Brain microvascular endothelial cell (primary cell): ENCODE measurements around the gene VWA2.

Experiments
- DNase-seq: peaks from one replicate; pipeline ENCODE4 v3.0.0-alpha.2; 2020
- H3K27ac ChIP-seq: fragments of 250-450 bp; sonication (Bioruptor Pico); 2 replicates; pipeline ENCODE4 v1.5.1; 2020; ENCODE audit warnings: mild to moderate bottlenecking, moderate library complexity
- H3K27me3 ChIP-seq: fragments of 250-450 bp; sonication (Bioruptor Pico); replicated peaks from 2 replicates; pipeline ENCODE4 v1.5.1; 2020; ENCODE audit warnings: mild to moderate bottlenecking
- H3K36me3 ChIP-seq: fragments of 250-450 bp; sonication (Bioruptor Pico); replicated peaks from 2 replicates; pipeline ENCODE4 v1.5.1; 2020; ENCODE audit warnings: mild to moderate bottlenecking
- H3K4me3 ChIP-seq: 2 replicates; pipeline ENCODE4 v1.5.1; 2011; ENCODE audit warnings: low read depth, mild to moderate bottlenecking, control low read depth, low read length, moderate library complexity
- CTCF ChIP-seq: IDR thresholded peaks from 2 replicates; pipeline ENCODE4 v1.5.1; 2011; ENCODE audit warnings: low read depth, mild to moderate bottlenecking, moderate library complexity, low read length, control low read depth, inconsistent platforms; ENCODE audit errors: missing control alignments
- in situ Hi-C: cut with HindIII; loops from 2 replicates; pipeline ENCODE4 v1.10.0; 2017; ENCODE audit warnings: low sequenced_read_pairs, low pct_ligation_motif_present

The VWA2 gene

GRCh38 chr10:114221235-114221634, 17.8 kb upstream of the VWA2 start:
- in situ Hi-C loops: no loop called here
- TF ChIP-seq CTCF: no peak
- no peaks in the 10 kb centered on the region for H3K36me3 ChIP-seq
- no peak for DNase-seq
- peaks cover 4% of the 10 kb centered on the region for H3K27me3 ChIP-seq
- no peak overlapping the region for H3K27ac ChIP-seq
- H3K4me3 ChIP-seq: no peak overlapping the region

GRCh38 chr10:114223066-114223465, 16.0 kb upstream of the VWA2 start:
- H3K27me3 ChIP-seq: peaks cover 4% of the 10 kb centered on the region
- in situ Hi-C loops: no loop called here
- H3K4me3 ChIP-seq: no peak overlapping the region
- DNase-seq: no peak
- no peaks in the 10 kb centered on the region for H3K36me3 ChIP-seq
- H3K27ac ChIP-seq: no peak overlapping the region
- TF ChIP-seq CTCF: no peak

- no peaks in the 10 kb centered on the region for H3K36me3 ChIP-seq
- H3K4me3 ChIP-seq: no peak overlapping the region
- TF ChIP-seq CTCF: no peak
- DNase-seq: no peak
- H3K27me3 ChIP-seq: peaks cover 3% of the 10 kb centered on the region
- no peak overlapping the region for H3K27ac ChIP-seq
- in situ Hi-C loops: no loop called here
These were observed 10.9 kb upstream of the VWA2 start for GRCh38 chr10:114228156-114228555.

- Histone ChIP-seq H3K4me3 (no peak overlapping the region), H3K36me3 (no peaks in the 10 kb centered on the region), H3K27me3 (peaks cover 2% of the 10 kb centered on the region), H3K27ac (no peak overlapping the region)
- TF ChIP-seq CTCF: no peak
- in situ Hi-C loops: no loop called here
- DNase-seq: no peak
These were observed 6.4 kb upstream of the VWA2 start for GRCh38 chr10:114232561-114233176.

GRCh38 chr10:114233482-114233881, 5.6 kb upstream of the VWA2 start:
- peaks cover 7% of the 10 kb centered on the region for H3K27me3 ChIP-seq
- H3K4me3 ChIP-seq: no peak overlapping the region
- H3K36me3 ChIP-seq: no peaks in the 10 kb centered on the region
- no peak for DNase-seq
- in situ Hi-C loops: no loop called here
- no peak overlapping the region for H3K27ac ChIP-seq
- TF ChIP-seq CTCF: no peak

- Histone ChIP-seq H3K36me3 (no peaks in the 10 kb centered on the region), H3K4me3 (no peak overlapping the region), H3K27me3 (peaks cover 13% of the 10 kb centered on the region), H3K27ac (no peak overlapping the region)
- DNase-seq: no peak
- no peak for TF ChIP-seq CTCF
- in situ Hi-C loops: no loop called here
These were observed 4.9 kb upstream of the VWA2 start for GRCh38 chr10:114234132-114234531.
